Left lung (tissue), 10 donors: Measurements from ENCODE around the gene ADPRHL1. TPM values are rescaled to one million over a fixed set of nuclear protein-coding genes. Genes with fewer than 3 reads are reported as not detected.

Experiments
- ATAC-seq: fragments of 200-7000 bp; cut with Tn5 transposase; one replicate; pipeline ENCODE4 v1.9.1; 2020; ENCODE audit warnings: moderate library complexity
- DNase-seq, 4 donors: peaks; one replicate each; pipeline ENCODE4 v3.0.0-alpha.2; 2013 to 2020
- H3K27ac ChIP-seq, 2 donors: fragments of 200-600 bp; sonication (generic) in 1 of 2; one replicate each; pipeline versions ENCODE4 v1.5.0 to v1.8.0; 2020 to 2021
- H3K27me3 ChIP-seq, 2 donors: fragments of 200-600 bp; sonication (generic) in 1 of 2; one replicate each; pipeline versions ENCODE4 v1.5.0 to v1.8.0; 2020 to 2021
- H3K36me3 ChIP-seq, 2 donors: fragments of 200-600 bp; sonication (generic) in 1 of 2; one replicate each; pipeline versions ENCODE4 v1.5.0 to v1.8.0; 2020 to 2021
- H3K4me1 ChIP-seq, 2 donors: fragments of 200-600 bp; one replicate each; pipeline ENCODE4 v1.8.0; 2021
- H3K4me3 ChIP-seq, 2 donors: fragments of 200-600 bp; sonication (generic) in 1 of 2; one replicate each; pipeline versions ENCODE4 v1.5.0 to v1.8.0; 2020 to 2021; ENCODE audit warnings: mild to moderate bottlenecking in 1 of 2
- H3K9me3 ChIP-seq, 2 donors: fragments of 200-600 bp; sonication (generic) in 1 of 2; one replicate each; pipeline versions ENCODE4 v1.5.0 to v1.8.0; 2020 to 2021
- intact Hi-C, 2 donors: fragments of 100-400 bp; cut with DNase I; formaldehyde crosslinking; loops; one replicate each; pipeline versions ENCODE4 v1.11.2 to v1.14.2; 2022
- polyA plus RNA-seq, 6 donors: library from polyadenylated mRNA; unstranded; fragments of 120-200 nt; gene quantifications; one replicate each; pipeline ENCODE4 v1.2.1, GENCODE V29; 2013; ENCODE audit not compliant: insufficient read length in 6 of 6
- total RNA-seq, 2 donors: library from RNA; stranded (reverse); fragmentation: NEBNext Ultra II Directional; extraction: Animal tissue kit (Norgen Biotek cat#: 25700); gene quantifications; one replicate each; pipeline ENCODE4 v1.2.1, GENCODE V29; 2021
- TF ChIP-seq, protein P1 (sequence below), 2 donors: fragments of 200-600 bp; sonication (generic) in 1 of 2; IDR thresholded peaks; one replicate each; pipeline versions ENCODE4 v1.5.0 to v1.8.0; 2021; ENCODE audit warnings: antibody characterized with exemption in 2 of 2
- donor health status: DM: no; HTN: yes; CAD: no.
- donor health status: DM: no; HTN: no; CAD: no.

ADPRHL1 gene
- total and polyA plus RNA-seq, 8 donors = 0.66 to 2.3 (median 1.5) TPM

DNA sequence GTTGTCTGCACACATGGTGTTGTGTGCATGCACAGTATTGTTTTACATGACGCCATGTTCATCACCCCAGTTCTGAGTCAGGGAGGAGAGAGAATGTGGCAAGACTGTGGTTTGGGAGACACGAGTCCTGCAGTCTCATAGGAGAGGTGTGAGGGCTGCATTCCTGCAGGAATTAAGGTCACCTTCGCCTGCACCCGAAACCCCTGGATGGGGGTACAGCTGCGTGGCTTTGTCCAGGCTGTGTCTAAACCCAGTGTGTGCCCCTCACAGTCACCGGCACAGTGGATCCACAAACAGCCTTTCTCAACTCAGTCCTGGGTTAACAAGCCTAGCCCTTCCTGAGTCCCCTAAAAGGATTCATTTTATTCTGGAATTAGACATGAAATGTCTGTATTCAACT lies 5.7 kb downstream of the ADPRHL1 start:
- no peak overlapping the region for H3K4me3 ChIP-seq
- DNase-seq (no peak), ATAC-seq (no peak)
- peaks cover 0 to 8% of the 10 kb centered on the region in 2 donors for H3K36me3 ChIP-seq
- TF ChIP-seq, protein P1, sequence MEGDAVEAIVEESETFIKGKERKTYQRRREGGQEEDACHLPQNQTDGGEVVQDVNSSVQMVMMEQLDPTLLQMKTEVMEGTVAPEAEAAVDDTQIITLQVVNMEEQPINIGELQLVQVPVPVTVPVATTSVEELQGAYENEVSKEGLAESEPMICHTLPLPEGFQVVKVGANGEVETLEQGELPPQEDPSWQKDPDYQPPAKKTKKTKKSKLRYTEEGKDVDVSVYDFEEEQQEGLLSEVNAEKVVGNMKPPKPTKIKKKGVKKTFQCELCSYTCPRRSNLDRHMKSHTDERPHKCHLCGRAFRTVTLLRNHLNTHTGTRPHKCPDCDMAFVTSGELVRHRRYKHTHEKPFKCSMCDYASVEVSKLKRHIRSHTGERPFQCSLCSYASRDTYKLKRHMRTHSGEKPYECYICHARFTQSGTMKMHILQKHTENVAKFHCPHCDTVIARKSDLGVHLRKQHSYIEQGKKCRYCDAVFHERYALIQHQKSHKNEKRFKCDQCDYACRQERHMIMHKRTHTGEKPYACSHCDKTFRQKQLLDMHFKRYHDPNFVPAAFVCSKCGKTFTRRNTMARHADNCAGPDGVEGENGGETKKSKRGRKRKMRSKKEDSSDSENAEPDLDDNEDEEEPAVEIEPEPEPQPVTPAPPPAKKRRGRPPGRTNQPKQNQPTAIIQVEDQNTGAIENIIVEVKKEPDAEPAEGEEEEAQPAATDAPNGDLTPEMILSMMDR (IDR thresholded peaks at IDR 0.05) = no peak
- H3K9me3 ChIP-seq = no peaks in the 10 kb centered on the region
- no peak overlapping the region for H3K27ac ChIP-seq
- intact Hi-C loops = no loop called here
- no peaks in the 10 kb centered on the region for H3K4me1 ChIP-seq
- no peaks in the 10 kb centered on the region for H3K27me3 ChIP-seq

DNA sequence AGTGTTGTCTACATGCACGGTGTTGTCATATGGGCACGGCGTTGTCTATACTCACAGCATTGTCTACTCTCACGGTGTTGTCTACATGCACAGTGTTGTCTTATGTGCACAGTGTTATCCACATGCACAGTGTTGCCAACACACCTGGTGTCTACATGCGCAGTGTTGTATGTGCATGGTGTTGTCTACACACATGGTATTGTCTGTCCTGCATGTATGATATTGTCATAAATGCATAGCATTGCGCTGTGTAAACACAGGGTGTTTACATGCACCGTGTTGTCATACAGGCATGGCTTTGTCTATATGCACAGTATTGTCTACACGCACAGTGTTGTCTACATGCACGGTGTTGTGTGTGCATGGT lies 6.8 kb downstream of the ADPRHL1 start:
- TF ChIP-seq, protein P1 (IDR thresholded peaks at IDR 0.05) = no peak
- Histone ChIP-seq H3K4me1 (no peaks in the 10 kb centered on the region), H3K36me3 (peaks cover 0 to under 1% of the 10 kb centered on the region in 2 donors), H3K27me3 (no peaks in the 10 kb centered on the region), H3K27ac (no peak overlapping the region), H3K9me3 (no peaks in the 10 kb centered on the region), H3K4me3 (no peak overlapping the region)
- intact Hi-C loops = no loop called here
- ATAC-seq (no peak), DNase-seq (no peak)

DNA sequence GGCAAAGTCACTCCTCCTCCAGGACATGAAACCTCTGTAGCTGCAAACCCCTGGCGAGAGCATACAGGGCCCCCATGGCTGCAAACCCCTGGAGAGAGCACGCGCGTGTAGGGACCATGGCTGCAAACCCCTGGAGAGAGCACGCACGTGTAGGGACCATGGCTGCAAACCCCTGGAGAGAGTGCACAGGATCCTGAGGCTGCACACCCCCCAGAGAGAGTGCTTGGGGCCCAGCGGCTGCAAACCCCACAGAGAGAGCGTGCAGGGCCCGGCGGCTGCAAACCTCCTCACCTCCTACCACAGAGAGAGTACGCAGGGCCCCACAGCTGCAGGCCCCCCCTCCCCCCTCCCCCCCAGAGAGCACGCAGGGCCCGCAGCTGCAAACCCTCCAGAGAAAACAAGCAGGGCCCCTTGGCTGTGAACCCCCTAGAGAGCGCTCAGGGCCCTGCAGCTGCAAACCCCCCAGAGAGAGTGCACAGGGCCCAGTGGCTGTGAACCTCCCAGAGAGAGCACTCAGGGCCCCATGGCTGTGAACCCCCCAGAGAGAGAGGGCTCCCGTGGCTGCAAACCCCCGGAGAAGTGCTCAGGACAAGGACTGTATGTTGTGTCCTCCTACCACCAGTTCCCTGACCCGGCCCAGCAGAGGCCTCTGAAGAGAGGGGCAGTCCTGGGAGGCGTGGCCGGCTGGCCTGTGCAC lies 7.3 kb downstream of the ADPRHL1 start:
- intact Hi-C loops = no loop called here
- DNase-seq (no peak), ATAC-seq (no peak)
- Histone ChIP-seq H3K36me3 (no peaks in the 10 kb centered on the region), H3K9me3 (no peaks in the 10 kb centered on the region), H3K27ac (no peak overlapping the region), H3K4me1 (no peaks in the 10 kb centered on the region), H3K27me3 (no peaks in the 10 kb centered on the region), H3K4me3 (no peak overlapping the region)
- TF ChIP-seq, protein P1 (IDR thresholded peaks at IDR 0.05) = no peak

DNA sequence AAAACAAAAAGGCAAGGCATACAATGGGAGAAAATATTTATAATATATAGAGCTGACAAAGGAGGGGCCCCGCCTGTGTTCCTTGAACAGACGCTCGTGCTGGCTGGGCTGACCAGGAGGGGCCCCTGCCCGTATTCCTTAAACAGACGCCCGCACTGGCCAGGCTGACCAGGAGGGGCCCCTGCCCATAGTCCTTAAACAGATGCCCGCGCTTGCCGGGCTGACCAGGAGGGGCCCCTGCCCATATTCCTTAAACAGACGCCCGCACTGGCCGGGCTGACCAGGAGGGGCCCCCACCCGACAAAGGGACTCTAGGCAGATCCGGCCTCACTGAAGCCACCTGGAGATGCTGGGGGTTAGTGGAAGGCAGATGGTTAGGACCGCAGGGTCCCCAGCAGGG lies 9.3 kb downstream of the ADPRHL1 start:
- DNase-seq (no peak), ATAC-seq (no peak)
- no peak overlapping the region for H3K4me3 ChIP-seq
- no peaks in the 10 kb centered on the region for H3K36me3 ChIP-seq
- H3K9me3 ChIP-seq = no peaks in the 10 kb centered on the region
- TF ChIP-seq, protein P1 (IDR thresholded peaks at IDR 0.05) = no peak
- intact Hi-C loops = no loop called here
- no peak overlapping the region for H3K27ac ChIP-seq
- H3K4me1 ChIP-seq = no peaks in the 10 kb centered on the region
- no peaks in the 10 kb centered on the region for H3K27me3 ChIP-seq

DNA sequence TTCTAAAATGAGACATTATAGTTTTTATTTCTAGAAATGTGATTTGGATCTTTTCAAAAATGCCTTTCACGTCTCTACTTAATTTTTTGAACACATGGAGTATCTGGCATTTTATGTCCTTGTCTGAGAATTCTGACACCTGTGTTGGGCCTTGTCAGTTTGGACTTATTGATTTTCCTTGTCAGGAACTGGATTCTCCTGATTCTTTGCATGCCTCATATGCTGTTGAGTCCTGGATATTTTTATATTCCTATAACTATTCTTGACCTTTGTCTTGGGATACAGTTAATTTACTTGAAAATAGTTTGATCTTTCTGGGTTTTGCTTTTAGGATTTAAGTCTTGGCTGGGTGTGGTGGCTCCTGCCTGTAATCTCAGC lies 10.3 kb downstream of the ADPRHL1 start:
- ATAC-seq (no peak), DNase-seq (no peak)
- no peaks in the 10 kb centered on the region for H3K4me1 ChIP-seq
- H3K4me3 ChIP-seq = no peak overlapping the region
- no peaks in the 10 kb centered on the region for H3K9me3 ChIP-seq
- no peaks in the 10 kb centered on the region for H3K27me3 ChIP-seq
- intact Hi-C loops = no loop called here
- TF ChIP-seq, protein P1 (IDR thresholded peaks at IDR 0.05) = no peak
- H3K36me3 ChIP-seq = no peaks in the 10 kb centered on the region
- no peak overlapping the region for H3K27ac ChIP-seq
